MM.1S (cell line): ENCODE data around the gene MOAP1.

ENCODE experiments used
- DNase-seq: peaks from one replicate; pipeline ENCODE4 v3.0.0-alpha.2; 2015
- H2AFZ ChIP-seq: fragments of 300-600 bp; sonication (generic); 2 replicates; pipeline ENCODE4 v1.6.0; 2016; ENCODE audit warnings: antibody characterized with exemption, low read length
- H3F3A ChIP-seq: fragments of 300-600 bp; sonication (generic); 2 replicates; pipeline ENCODE4 v1.6.1; 2016; ENCODE audit warnings: mild to moderate bottlenecking, antibody characterized with exemption, low read length, moderate library complexity, mixed read lengths; ENCODE audit not compliant: insufficient read depth
- H3K27ac ChIP-seq: fragments of 300-600 bp; sonication (generic); 2 replicates; pipeline ENCODE4 v1.5.1; 2016; ENCODE audit warnings: mild to moderate bottlenecking, low read length
- H3K27me3 ChIP-seq: fragments of 300-600 bp; sonication (generic); replicated peaks from 2 replicates; pipeline ENCODE4 v1.6.0; 2016; ENCODE audit warnings: low read length; ENCODE audit not compliant: insufficient read depth
- H3K36me3 ChIP-seq: fragments of 300-600 bp; sonication (generic); replicated peaks from 2 replicates; pipeline ENCODE4 v1.6.1; 2016; ENCODE audit warnings: mild to moderate bottlenecking, low read length, mixed read lengths; ENCODE audit not compliant: insufficient read depth
- H3K4me1 ChIP-seq: fragments of 300-600 bp; sonication (generic); 2 replicates; pipeline ENCODE4 v1.6.1; 2016; ENCODE audit warnings: low read length, mixed read lengths
- H3K4me2 ChIP-seq: fragments of 300-600 bp; sonication (generic); 2 replicates; pipeline ENCODE4 v1.6.0; 2016; ENCODE audit warnings: low read depth, low read length
- H3K4me3 ChIP-seq: fragments of 300-600 bp; sonication (generic); 2 replicates; pipeline ENCODE4 v1.5.1; 2016; ENCODE audit warnings: low read length, mixed read lengths
- H3K79me2 ChIP-seq: fragments of 300-600 bp; sonication (generic); 2 replicates; pipeline ENCODE4 v1.6.1; 2016; ENCODE audit warnings: mixed run types, low read length, mixed read lengths
- H3K9ac ChIP-seq: fragments of 300-600 bp; sonication (generic); 2 replicates; pipeline ENCODE4 v1.6.1; 2016; ENCODE audit warnings: low read length, mixed read lengths
- H3K9me2 ChIP-seq: fragments of 300-600 bp; sonication (generic); replicated peaks from 2 replicates; pipeline ENCODE4 v1.6.1; 2016; ENCODE audit warnings: mild to moderate bottlenecking, low read length, mixed read lengths; ENCODE audit not compliant: insufficient read depth
- H3K9me3 ChIP-seq: fragments of 300-600 bp; sonication (generic); replicated peaks from 2 replicates; pipeline ENCODE4 v1.6.1; 2016; ENCODE audit warnings: mild to moderate bottlenecking, low read length, mixed read lengths; ENCODE audit not compliant: insufficient read depth
- H4K20me1 ChIP-seq: fragments of 300-600 bp; sonication (generic); 2 replicates; pipeline ENCODE4 v1.6.1; 2016; ENCODE audit warnings: mild to moderate bottlenecking, low read length, moderate library complexity, mixed read lengths; ENCODE audit not compliant: insufficient read depth
- CTCF ChIP-seq: fragments of 300-600 bp; sonication (generic); IDR thresholded peaks from 2 replicates; pipeline ENCODE4 v1.5.1; 2016; ENCODE audit warnings: antibody characterized with exemption, low read length, mixed read lengths
- EZH2 ChIP-seq: fragments of 300-600 bp; sonication (generic); optimal IDR thresholded peaks from 2 replicates; pipeline ENCODE3; 2017; ENCODE audit warnings: low read depth, mild to moderate bottlenecking, antibody characterized with exemption, low read length, mixed read lengths
- EZH2phosphoT487 ChIP-seq: fragments of 300-600 bp; sonication (generic); IDR thresholded peaks from 2 replicates; pipeline ENCODE4 v1.6.1; 2018; ENCODE audit warnings: antibody characterized with exemption, low read length

MOAP1 gene

GRCh38 chr14:93156693-93157369 lies 27.9 kb downstream of the MOAP1 start:
- no peak overlapping the region for H3K4me3 ChIP-seq
- no peaks in the 10 kb centered on the region for H3F3A ChIP-seq
- H4K20me1 ChIP-seq = no peaks in the 10 kb centered on the region
- H3K27me3 ChIP-seq = no peaks in the 10 kb centered on the region
- no peaks in the 10 kb centered on the region for H3K79me2 ChIP-seq
- no peak overlapping the region for H3K9ac ChIP-seq
- TF ChIP-seq EZH2phosphoT487 = no peak
- TF ChIP-seq EZH2 = no peak
- TF ChIP-seq CTCF = no peak
- H3K4me1 ChIP-seq = no peaks in the 10 kb centered on the region
- DNase-seq = no peak
- no peaks in the 10 kb centered on the region for H3K9me3 ChIP-seq
- H3K9me2 ChIP-seq = no peaks in the 10 kb centered on the region
- H3K4me2 ChIP-seq = no peak overlapping the region
- no peak overlapping the region for H3K27ac ChIP-seq
- no peak overlapping the region for H2AFZ ChIP-seq
- H3K36me3 ChIP-seq = no peaks in the 10 kb centered on the region

- H3K4me3 ChIP-seq = no peak overlapping the region
- DNase-seq = no peak
- H3K27me3 ChIP-seq = no peaks in the 10 kb centered on the region
- H3K27ac ChIP-seq = no peak overlapping the region
- no peak for TF ChIP-seq EZH2phosphoT487
- TF ChIP-seq EZH2 = no peak
- no peak for TF ChIP-seq CTCF
- no peak overlapping the region for H3K4me2 ChIP-seq
- H3K4me1 ChIP-seq = no peaks in the 10 kb centered on the region
- H3K9me3 ChIP-seq = no peaks in the 10 kb centered on the region
- no peak overlapping the region for H2AFZ ChIP-seq
- H3K79me2 ChIP-seq = no peaks in the 10 kb centered on the region
- H4K20me1 ChIP-seq = no peaks in the 10 kb centered on the region
- H3F3A ChIP-seq = no peaks in the 10 kb centered on the region
- no peak overlapping the region for H3K9ac ChIP-seq
- no peaks in the 10 kb centered on the region for H3K9me2 ChIP-seq
- H3K36me3 ChIP-seq = no peaks in the 10 kb centered on the region
Observed at GRCh38 chr14:93155667-93156066, 29.0 kb downstream of the MOAP1 start.

GRCh38 chr14:93153121-93153520 lies 31.6 kb downstream of the MOAP1 start:
- no peak for DNase-seq
- TF ChIP-seq EZH2 (no peak), EZH2phosphoT487 (no peak), CTCF (no peak)
- Histone ChIP-seq H3F3A (no peaks in the 10 kb centered on the region), H3K36me3 (no peaks in the 10 kb centered on the region), H3K4me2 (no peak overlapping the region), H3K27me3 (no peaks in the 10 kb centered on the region), H4K20me1 (no peaks in the 10 kb centered on the region), H3K4me1 (no peaks in the 10 kb centered on the region), H3K9me3 (no peaks in the 10 kb centered on the region), H3K4me3 (no peak overlapping the region), H3K79me2 (no peaks in the 10 kb centered on the region), H3K9me2 (no peaks in the 10 kb centered on the region), H3K27ac (no peak overlapping the region), H2AFZ (no peak overlapping the region), H3K9ac (no peak overlapping the region)
